ENCODE data around the gene RASSF9. TPM values are rescaled to one million over a fixed set of nuclear protein-coding genes. Genes with fewer than 3 reads are reported as not detected.

RASSF9 gene
- total and polyA plus RNA-seq, 9 of the 15 experiments (the other 6 are each of a cell fraction or from before 2014, with no cell fraction given) = not detected

DNA sequence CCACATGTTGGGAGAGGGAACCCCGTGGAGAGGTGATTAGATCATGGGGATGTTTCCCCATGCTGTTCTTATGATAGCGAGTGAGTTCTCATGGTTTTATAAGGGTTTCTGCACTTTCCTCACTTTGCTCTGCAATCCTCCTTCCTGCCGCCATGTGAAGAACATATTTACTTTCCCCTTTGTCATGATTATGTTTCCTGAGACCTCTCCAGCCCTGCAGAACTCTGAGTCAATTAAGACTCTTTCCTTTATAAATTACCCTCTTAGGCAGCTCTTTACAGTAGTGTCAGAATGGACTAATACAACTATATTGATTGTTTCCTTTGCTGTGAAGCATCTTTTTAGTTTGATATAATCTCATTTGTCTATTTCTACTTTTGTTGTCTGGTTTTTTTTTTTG lies 13.1 kb upstream of the RASSF9 start:
- CTCF ChIA-PET (ENCODE audit: low intra/inter-chr PET ratio) = no interaction called here
- no peak for DNase-seq (ENCODE audit: extremely low read depth in 1 of 4, low spot score in 3 of 4)
- H3K27ac ChIP-seq (ENCODE audit: extremely low read depth, low read depth, low read length) = no peak overlapping the region
- no peak for FAIRE-seq
- no peaks in the 10 kb centered on the region for H3K4me1 ChIP-seq (replicated peaks in 1 of 2; ENCODE audit: control insufficient read depth in 2 of 2, insufficient read depth in 2 of 2, low read length in 2 of 2)
- H3K4me3 ChIP-seq = no peak overlapping the region
- H3K4me2 ChIP-seq (ENCODE audit: insufficient read depth, low read length) = no peak overlapping the region
- no peaks in the 10 kb centered on the region for H3K9me1 ChIP-seq (ENCODE audit: control insufficient read depth, insufficient read depth, low read length)
- no peak overlapping the region for H3K9ac ChIP-seq (ENCODE audit: insufficient read depth in 1 of 2, low read depth in 2 of 2, low read length in 2 of 2)
- in situ Hi-C loops (cut with MboI) (no loop called here), intact Hi-C loops (cut with micrococcal nuclease) (no loop called here)
- no TSS peak for BruUV-seq (replicated peaks)
- H3K27me3 ChIP-seq (ENCODE audit: control insufficient read depth in 2 of 2, insufficient read depth in 2 of 2, low read length in 2 of 2) = no peaks in the 10 kb centered on the region
- H3K79me2 ChIP-seq (ENCODE audit: control insufficient read depth, insufficient read depth, low read length) = no peaks in the 10 kb centered on the region
- TF ChIP-seq ATF7 (IDR thresholded peaks at IDR 0.05) (no peak), RBFOX2 (IDR thresholded peaks at IDR 0.05; ENCODE audit: low read depth, low read length) (no peak), ZC3H8 (IDR thresholded peaks at IDR 0.05) (no peak), FUS (optimal IDR thresholded peaks at IDR 0.05; ENCODE audit: low read depth, low read length) (no peak)
- no peak overlapping the region for H2AFZ ChIP-seq (ENCODE audit: low read depth, low read length)
- no peaks in the 10 kb centered on the region for H4K20me1 ChIP-seq (replicated peaks; ENCODE audit: control insufficient read depth, insufficient read depth, low read length)
- H3K36me3 ChIP-seq (ENCODE audit: control insufficient read depth, insufficient read depth, low read length) = no peaks in the 10 kb centered on the region
- 0% methylated on average over 3 of the region's 3 CpGs for WGBS (ENCODE audit: insufficient coverage, low coverage, missing lambda C conversion rate)
- no peak for ATAC-seq
- POLR2A ChIA-PET = no interaction called here
- H3K9me3 ChIP-seq (replicated peaks; ENCODE audit: control insufficient read depth, insufficient read depth, low read depth, low read length) = no peaks in the 10 kb centered on the region

- no peaks in the 10 kb centered on the region for H3K9me3 ChIP-seq (replicated peaks; ENCODE audit: control insufficient read depth, insufficient read depth, low read depth, low read length)
- no peak overlapping the region for H3K4me2 ChIP-seq (ENCODE audit: insufficient read depth, low read length)
- in situ Hi-C loops (cut with MboI) (no loop called here), intact Hi-C loops (cut with micrococcal nuclease) (no loop called here)
- no peaks in the 10 kb centered on the region for H3K4me1 ChIP-seq (replicated peaks in 1 of 2; ENCODE audit: control insufficient read depth in 2 of 2, insufficient read depth in 2 of 2, low read length in 2 of 2)
- no peak for ATAC-seq
- H3K4me3 ChIP-seq = no peak overlapping the region
- WGBS (ENCODE audit: insufficient coverage, low coverage, missing lambda C conversion rate) = 2% methylated on average over 15 of the region's 17 CpGs
- TF ChIP-seq HDAC8 (tag; IDR thresholded peaks at IDR 0.05) (no peak), SREBF2 (CRISPR knock-in tag; IDR thresholded peaks at IDR 0.05) (no peak), ATF4 (CRISPR knock-in tag; IDR thresholded peaks at IDR 0.05) (no peak), ETV5 (CRISPR knock-in tag; IDR thresholded peaks at IDR 0.05; ENCODE audit: low read depth) (no peak)
- TF ChIP-seq, protein P1, sequence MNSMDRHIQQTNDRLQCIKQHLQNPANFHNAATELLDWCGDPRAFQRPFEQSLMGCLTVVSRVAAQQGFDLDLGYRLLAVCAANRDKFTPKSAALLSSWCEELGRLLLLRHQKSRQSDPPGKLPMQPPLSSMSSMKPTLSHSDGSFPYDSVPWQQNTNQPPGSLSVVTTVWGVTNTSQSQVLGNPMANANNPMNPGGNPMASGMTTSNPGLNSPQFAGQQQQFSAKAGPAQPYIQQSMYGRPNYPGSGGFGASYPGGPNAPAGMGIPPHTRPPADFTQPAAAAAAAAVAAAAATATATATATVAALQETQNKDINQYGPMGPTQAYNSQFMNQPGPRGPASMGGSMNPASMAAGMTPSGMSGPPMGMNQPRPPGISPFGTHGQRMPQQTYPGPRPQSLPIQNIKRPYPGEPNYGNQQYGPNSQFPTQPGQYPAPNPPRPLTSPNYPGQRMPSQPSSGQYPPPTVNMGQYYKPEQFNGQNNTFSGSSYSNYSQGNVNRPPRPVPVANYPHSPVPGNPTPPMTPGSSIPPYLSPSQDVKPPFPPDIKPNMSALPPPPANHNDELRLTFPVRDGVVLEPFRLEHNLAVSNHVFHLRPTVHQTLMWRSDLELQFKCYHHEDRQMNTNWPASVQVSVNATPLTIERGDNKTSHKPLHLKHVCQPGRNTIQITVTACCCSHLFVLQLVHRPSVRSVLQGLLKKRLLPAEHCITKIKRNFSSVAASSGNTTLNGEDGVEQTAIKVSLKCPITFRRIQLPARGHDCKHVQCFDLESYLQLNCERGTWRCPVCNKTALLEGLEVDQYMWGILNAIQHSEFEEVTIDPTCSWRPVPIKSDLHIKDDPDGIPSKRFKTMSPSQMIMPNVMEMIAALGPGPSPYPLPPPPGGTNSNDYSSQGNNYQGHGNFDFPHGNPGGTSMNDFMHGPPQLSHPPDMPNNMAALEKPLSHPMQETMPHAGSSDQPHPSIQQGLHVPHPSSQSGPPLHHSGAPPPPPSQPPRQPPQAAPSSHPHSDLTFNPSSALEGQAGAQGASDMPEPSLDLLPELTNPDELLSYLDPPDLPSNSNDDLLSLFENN (IDR thresholded peaks at IDR 0.05; ENCODE audit: low read depth in 2 of 2, low read length in 2 of 2) = no peak
- ChIA-PET POLR2A (no interaction called here), CTCF (ENCODE audit: low intra/inter-chr PET ratio) (no interaction called here)
- no peak for FAIRE-seq
- H3K36me3 ChIP-seq (ENCODE audit: control insufficient read depth, insufficient read depth, low read length) = no peaks in the 10 kb centered on the region
- H2AFZ ChIP-seq (ENCODE audit: low read depth, low read length) = no peak overlapping the region
- H3K79me2 ChIP-seq (ENCODE audit: control insufficient read depth, insufficient read depth, low read length) = no peaks in the 10 kb centered on the region
- no peaks in the 10 kb centered on the region for H3K27me3 ChIP-seq (ENCODE audit: control insufficient read depth in 2 of 2, insufficient read depth in 2 of 2, low read length in 2 of 2)
- H3K27ac ChIP-seq (ENCODE audit: extremely low read depth, low read depth, low read length) = no peak overlapping the region
- no TSS peak for BruUV-seq (replicated peaks)
- no peaks in the 10 kb centered on the region for H3K9me1 ChIP-seq (ENCODE audit: control insufficient read depth, insufficient read depth, low read length)
- no peaks in the 10 kb centered on the region for H4K20me1 ChIP-seq (replicated peaks; ENCODE audit: control insufficient read depth, insufficient read depth, low read length)
- no peak overlapping the region for H3K9ac ChIP-seq (ENCODE audit: insufficient read depth in 1 of 2, low read depth in 2 of 2, low read length in 2 of 2)
- DNase-seq (ENCODE audit: extremely low read depth in 1 of 4, low spot score in 3 of 4) = no peak
Observed at GRCh38 chr12:85843606-85844310, 7.5 kb upstream of the RASSF9 start.

Data from K562 (cell line).